Activated T-cell treated with anti-CD3 and anti-CD28 coated beads, Interleukin-2, amount 50 U/mL, for 72 hours (primary cell): ENCODE results near the gene FRRS1. TPM values are rescaled to one million over a fixed set of nuclear protein-coding genes. Genes with fewer than 3 reads are reported as not detected.

ENCODE experiments used
- ATAC-seq, 2 donors: fragments of 150-1000 bp; cut with Tn5 transposase; replicated peaks in 1 of 2; 2 replicates each; pipeline ENCODE4 v1.10.0; 2021; ENCODE audit warnings: moderate library complexity in 2 of 2, mild to moderate bottlenecking in 1 of 2
- DNase-seq, 2 donors: peaks; one replicate each; pipeline ENCODE4 v3.0.0; 2021 to 2022; ENCODE audit warnings: mixed read lengths in 1 of 2
- H3K27ac Mint-ChIP-seq: one replicate; pipeline ENCODE4 v1.8.0; 2022; ENCODE audit warnings: mild to moderate bottlenecking, moderate library complexity, mixed read lengths
- H3K27me3 Mint-ChIP-seq: one replicate; pipeline ENCODE4 v1.8.0; 2022; ENCODE audit warnings: low read depth, mixed read lengths
- H3K36me3 Mint-ChIP-seq, 2 donors: one replicate each; pipeline ENCODE4 v1.8.0; 2022; ENCODE audit warnings: mixed read lengths in 2 of 2, mild to moderate bottlenecking in 1 of 2; ENCODE audit not compliant: insufficient read depth in 2 of 2
- H3K4me1 Mint-ChIP-seq: one replicate; pipeline ENCODE4 v1.8.0; 2022; ENCODE audit warnings: low read depth, mixed read lengths
- H3K4me3 Mint-ChIP-seq, 2 donors: one replicate each; pipeline ENCODE4 v1.8.0; 2022; ENCODE audit warnings: mild to moderate bottlenecking in 2 of 2, mixed read lengths in 2 of 2, moderate library complexity in 2 of 2
- H3K9me3 Mint-ChIP-seq, 2 donors: one replicate each; pipeline ENCODE4 v1.8.0; 2022; ENCODE audit warnings: mixed read lengths in 2 of 2
- total RNA-seq, 2 donors: library from RNA; stranded (reverse); gene quantifications; one replicate each; pipeline ENCODE4 v1.2.3, GENCODE V29; 2022

Gene FRRS1
- total RNA-seq, 2 donors from 2014 or later = 2.1 to 2.3 TPM

GRCh38 chr1:99660496-99660895 is 105.9 kb downstream of the FRRS1 start:
- Mint-ChIP-seq H3K27me3 (peaks cover 6% of the 10 kb centered on the region), H3K27ac (no peak overlapping the region), H3K36me3 (no peaks in the 10 kb centered on the region), H3K9me3 (no peaks in the 10 kb centered on the region), H3K4me1 (no peaks in the 10 kb centered on the region), H3K4me3 (no peak overlapping the region)
- DNase-seq (no peak), ATAC-seq (no peak)

GRCh38 chr1:99659755-99660210 is 106.7 kb downstream of the FRRS1 start:
- peaks cover 6% of the 10 kb centered on the region for H3K27me3 Mint-ChIP-seq

More at GRCh38 chr1:99659755-99660210, 106.7 kb downstream of the FRRS1 start:
- H3K9me3 Mint-ChIP-seq = no peaks in the 10 kb centered on the region
- DNase-seq = no peak
- no peak for ATAC-seq
- no peaks in the 10 kb centered on the region for H3K4me1 Mint-ChIP-seq
- no peaks in the 10 kb centered on the region for H3K36me3 Mint-ChIP-seq
- H3K4me3 Mint-ChIP-seq = no peak overlapping the region
- H3K27ac Mint-ChIP-seq = no peak overlapping the region

Other genes starting within 250 kb of the FRRS1 start
- gene PALMD, start 120.5 kb downstream of the FRRS1 start, total RNA-seq = not detected
- gene AGL, start 83.7 kb upstream of the FRRS1 start, total RNA-seq = 10 to 100 TPM; 21.8 to 23.8 TPM
- 10 to 100 TPM; 17.2 to 19.2 TPM for gene SLC35A3, start 203.4 kb upstream of the FRRS1 start, total RNA-seq